Stomach (tissue), 9 donors: ENCODE measurements around the gene DOP1B. TPM values are rescaled to one million over a fixed set of nuclear protein-coding genes. Genes with fewer than 3 reads are reported as not detected.
"Not testable (repeated sequence)": the region's sequence is repeated elsewhere in the genome, so short reads cannot be mapped to it uniquely, and the experiment has no call there.

Source experiments
- DNase-seq, 2 donors: peaks; one replicate each; pipeline versions ENCODE4 v3.0.0 to v3.0.0-alpha.2; 2013 to 2019
- H3K27ac ChIP-seq, 5 donors: fragments of 200-600 bp in 4 of 5; sonication (generic) in 4 of 5; one replicate each; pipeline ENCODE4 v1.5.1; 2013 to 2019; ENCODE audit warnings: mild to moderate bottlenecking in 1 of 5, moderate library complexity in 1 of 5
- H3K27me3 ChIP-seq, 3 donors: fragments of 200-600 bp; sonication (generic); one replicate each; pipeline ENCODE4 v1.5.1; 2017 to 2019; ENCODE audit warnings: mixed run types in 1 of 3
- H3K36me3 ChIP-seq, 4 donors: fragments of 200-600 bp; sonication (generic); 1 replicate in 3 of 4; 2 replicates in 1 of 4; pipeline ENCODE4 v1.5.1; 2016 to 2019
- H3K4me1 ChIP-seq, 4 donors: fragments of 200-600 bp; sonication (generic); one replicate each; pipeline ENCODE4 v1.5.1; 2016 to 2019
- H3K4me3 ChIP-seq, 4 donors: fragments of 200-600 bp; sonication (generic) in 3 of 4; one replicate each; pipeline ENCODE4 v1.5.1; 2016 to 2019; ENCODE audit warnings: mild to moderate bottlenecking in 1 of 4
- H3K9me3 ChIP-seq, 4 donors: fragments of 200-600 bp; sonication (generic); one replicate each; pipeline ENCODE4 v1.5.1; 2016 to 2019
- EP300 ChIP-seq: sonication (generic); formaldehyde crosslinking; IDR thresholded peaks from one replicate; pipeline ENCODE4 v1.6.1; 2017; ENCODE audit warnings: antibody characterized with exemption
- POLR2A ChIP-seq, 4 donors: fragments of 450-650 bp; IDR thresholded peaks; one replicate each; pipeline ENCODE4 v1.6.1; 2016; ENCODE audit warnings: antibody characterized with exemption in 4 of 4, control low read depth in 2 of 4, mild to moderate bottlenecking in 1 of 4, moderate library complexity in 1 of 4
- POLR2AphosphoS5 ChIP-seq, 3 donors: sonication (generic); formaldehyde crosslinking; IDR thresholded peaks; one replicate each; pipeline ENCODE4 v1.6.1; 2016; ENCODE audit warnings: antibody characterized with exemption in 3 of 3
- WGBS, 5 donors: extraction: QIAGEN DNeasy Blood & Tissue Kit in 3 of 5; methylation state at CpG; one replicate each; pipeline versions ENCODE4 v1.1.5 to v1.1.7; 2013 to 2018; 5-methylcytosine and 5-hydroxymethylcytosine counted together
- intact Hi-C: fragments of 100-400 bp; cut with DNase I; formaldehyde crosslinking; loops from one replicate; pipeline ENCODE4 v1.15.1; 2023; ENCODE audit warnings: low total_unique reads
- polyA plus RNA-seq, 3 donors: library from polyadenylated mRNA; stranded (reverse); fragments of 200-250 nt; gene quantifications; one replicate each; pipeline ENCODE4 v1.2.3, GENCODE V29; 2013
- total RNA-seq, 5 donors: library from RNA; depleted of rRNA; stranded (reverse); fragments of >200 nt; gene quantifications; one replicate each; pipeline versions ENCODE4 v1.1.0 to v1.2.3, GENCODE V29; 2014 to 2016
- TF ChIP-seq, protein P1 (sequence below), 7 experiments: fragments of 450-650 bp in 4 of 7; fragments of 200-600 bp in 3 of 7; sonication (generic) in 3 of 7; IDR thresholded peaks; one replicate each; pipeline ENCODE4 v1.5.1; 2016 to 2019; ENCODE audit warnings: antibody characterized with exemption in 7 of 7, control low read depth in 2 of 7, mild to moderate bottlenecking in 1 of 7
- donor health status: healthy with polysubstance abuse.
- donor health status: Bipolar disorder and iron deficiency.
- donor health status: healthy.

Gene DOP1B
- total and polyA plus RNA-seq, 8 donors: 4.1 to 63.2 (median 35.0) TPM

DNA sequence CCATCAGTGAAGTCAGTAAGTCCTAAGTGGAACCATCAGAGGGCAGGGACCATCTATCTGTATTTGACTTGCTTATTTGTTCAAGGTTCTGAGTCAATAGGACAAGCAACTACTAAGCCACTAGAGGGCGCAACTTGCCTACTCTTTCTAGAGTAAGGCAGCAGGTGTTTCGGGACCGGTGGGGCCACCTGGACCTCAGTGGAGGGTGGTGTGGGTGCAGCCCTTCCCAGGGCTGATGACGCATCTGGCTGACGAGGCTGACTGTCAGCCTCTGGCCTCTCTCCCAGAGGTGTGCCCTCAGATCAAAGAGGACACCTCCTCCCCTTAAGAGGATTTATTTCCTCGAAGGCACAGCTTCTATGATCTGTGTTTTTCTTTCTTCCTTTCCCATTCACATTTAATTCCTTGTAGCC lies 15.1 kb upstream of the DOP1B start:
- no peaks in the 10 kb centered on the region for H3K9me3 ChIP-seq
- peaks cover 0 to 28% (median 9%) of the 10 kb centered on the region in 4 donors for H3K36me3 ChIP-seq
- H3K4me3 ChIP-seq: no peak overlapping the region
- H3K27me3 ChIP-seq: no peaks in the 10 kb centered on the region
- peak; percentile 94 to 97 for DNase-seq
- H3K4me1 ChIP-seq: peaks cover 2 to 21% (median 17%) of the 10 kb centered on the region in 4 donors
- WGBS, 5 donors: 5 to 17% (median 8%) methylated on average over 6 of the region's 6 CpGs
- intact Hi-C loops: loop anchor here (10.0 kb wide), 2 partner anchors 63 to 193 kb away; no protein-coding TSS in a partner anchor
- TF ChIP-seq EP300 (no peak), POLR2A (IDR thresholded peaks at IDR 0.05) (no peak), POLR2AphosphoS5 (IDR thresholded peaks at IDR 0.05) (peak in 2 of 3 donors; percentile 41 to 90)
- TF ChIP-seq, protein P1, sequence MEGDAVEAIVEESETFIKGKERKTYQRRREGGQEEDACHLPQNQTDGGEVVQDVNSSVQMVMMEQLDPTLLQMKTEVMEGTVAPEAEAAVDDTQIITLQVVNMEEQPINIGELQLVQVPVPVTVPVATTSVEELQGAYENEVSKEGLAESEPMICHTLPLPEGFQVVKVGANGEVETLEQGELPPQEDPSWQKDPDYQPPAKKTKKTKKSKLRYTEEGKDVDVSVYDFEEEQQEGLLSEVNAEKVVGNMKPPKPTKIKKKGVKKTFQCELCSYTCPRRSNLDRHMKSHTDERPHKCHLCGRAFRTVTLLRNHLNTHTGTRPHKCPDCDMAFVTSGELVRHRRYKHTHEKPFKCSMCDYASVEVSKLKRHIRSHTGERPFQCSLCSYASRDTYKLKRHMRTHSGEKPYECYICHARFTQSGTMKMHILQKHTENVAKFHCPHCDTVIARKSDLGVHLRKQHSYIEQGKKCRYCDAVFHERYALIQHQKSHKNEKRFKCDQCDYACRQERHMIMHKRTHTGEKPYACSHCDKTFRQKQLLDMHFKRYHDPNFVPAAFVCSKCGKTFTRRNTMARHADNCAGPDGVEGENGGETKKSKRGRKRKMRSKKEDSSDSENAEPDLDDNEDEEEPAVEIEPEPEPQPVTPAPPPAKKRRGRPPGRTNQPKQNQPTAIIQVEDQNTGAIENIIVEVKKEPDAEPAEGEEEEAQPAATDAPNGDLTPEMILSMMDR (IDR thresholded peaks at IDR 0.05): peak in 5 of 7 experiments; percentile 67 to 88 (median 85)
- H3K27ac ChIP-seq: peak overlapping the region; percentile 22 to 67 (median 35)

DNA sequence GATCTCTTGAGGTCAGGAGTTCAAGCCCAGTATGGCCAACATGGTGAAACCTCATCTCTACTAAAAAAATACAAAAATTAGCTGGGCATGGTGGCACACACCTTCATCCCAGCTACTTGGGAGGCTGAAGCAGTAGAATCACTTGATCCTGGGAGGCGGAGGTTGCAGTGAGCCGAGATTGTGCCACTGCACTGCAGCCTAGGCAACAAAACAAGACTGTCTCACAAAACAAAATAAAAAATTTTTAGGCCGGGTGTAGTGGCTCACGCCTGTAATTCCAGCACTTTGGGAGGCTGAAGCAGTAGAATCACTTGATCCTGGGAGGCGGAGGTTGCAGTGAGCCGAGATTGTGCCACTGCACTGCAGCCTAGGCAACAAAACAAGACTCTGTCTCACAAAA lies 12.4 kb upstream of the DOP1B start:
- peaks cover 0 to 11% (median 6%) of the 10 kb centered on the region in 4 donors for H3K4me1 ChIP-seq
- intact Hi-C loops: loop anchor here (10.0 kb wide), 2 partner anchors 61 to 191 kb away; no protein-coding TSS in a partner anchor
- DNase-seq, H3K9me3 ChIP-seq, H3K27ac ChIP-seq, H3K4me3 ChIP-seq, H3K27me3 ChIP-seq: not testable (repeated sequence)
- peaks cover 0 to 26% (median 9%) of the 10 kb centered on the region in 4 donors for H3K36me3 ChIP-seq
- 71 to 85% (median 80%) methylated on average over 4 to 6 of the region's 6 CpGs for WGBS, 5 donors

DNA sequence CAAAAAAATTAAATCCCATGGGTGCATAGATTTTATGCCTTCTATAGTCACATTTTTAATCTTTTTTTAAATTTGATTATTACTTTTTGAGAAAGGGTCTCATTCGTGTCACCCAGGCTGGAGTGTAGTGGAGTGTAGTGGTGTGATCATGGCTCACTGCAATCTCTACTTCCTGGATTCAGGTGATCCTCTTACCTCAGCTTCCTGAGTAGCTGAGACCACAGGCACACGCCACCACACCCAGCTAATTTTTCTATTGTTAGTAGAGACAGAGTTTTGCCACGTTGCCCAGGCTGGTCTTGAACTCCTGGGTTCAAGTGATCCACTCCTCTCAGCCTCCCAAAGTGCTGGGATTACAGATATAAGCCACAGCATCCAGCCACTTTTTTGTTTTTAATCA lies 11.4 kb upstream of the DOP1B start:
- 62 to 85% (median 65%) methylated on average over 3 of the region's 3 CpGs for WGBS, 5 donors
- DNase-seq: no peak
- Histone ChIP-seq H3K36me3 (peaks cover 0 to 24% (median 8%) of the 10 kb centered on the region in 4 donors), H3K27me3 (no peaks in the 10 kb centered on the region), H3K27ac (no peak overlapping the region), H3K4me1 (peaks cover 5 to 19% (median 12%) of the 10 kb centered on the region in 4 donors), H3K9me3 (no peaks in the 10 kb centered on the region), H3K4me3 (no peak overlapping the region)
- intact Hi-C loops: loop anchor here (10.0 kb wide), 2 partner anchors 60 to 190 kb away; no protein-coding TSS in a partner anchor
- TF ChIP-seq POLR2A (IDR thresholded peaks at IDR 0.05) (no peak), EP300 (no peak)

DNA sequence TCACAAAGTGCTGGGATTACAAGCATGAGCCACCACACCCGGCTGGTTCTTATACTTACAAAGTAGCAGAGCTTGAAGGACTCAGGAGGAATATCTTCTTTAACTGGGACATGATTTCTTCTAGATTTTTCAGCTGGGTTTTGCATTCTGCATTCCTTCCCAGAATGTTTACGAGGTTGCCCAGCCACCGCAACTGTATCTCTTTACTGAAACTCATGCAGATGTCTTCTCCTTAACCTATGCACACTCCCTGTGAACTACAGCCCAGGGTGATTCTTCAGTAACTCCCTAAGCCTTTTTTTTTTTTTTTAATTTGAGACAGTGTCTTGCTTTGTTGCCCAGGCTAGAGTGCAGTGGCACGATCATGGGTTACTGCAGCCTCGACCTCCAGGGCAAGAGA lies 8.7 kb upstream of the DOP1B start:
- Histone ChIP-seq H3K27me3 (no peaks in the 10 kb centered on the region), H3K27ac (no peak overlapping the region), H3K9me3 (no peaks in the 10 kb centered on the region), H3K4me3 (no peak overlapping the region), H3K4me1 (peaks cover 10 to 14% (median 13%) of the 10 kb centered on the region in 4 donors), H3K36me3 (peaks cover 0 to 24% (median 8%) of the 10 kb centered on the region in 4 donors)
- intact Hi-C loops: loop anchor here (10.0 kb wide), 2 partner anchors 57 to 187 kb away; no protein-coding TSS in a partner anchor
- no peak for TF ChIP-seq EP300
- TF ChIP-seq, protein P1 (IDR thresholded peaks at IDR 0.05): no peak
- no peak for TF ChIP-seq POLR2AphosphoS5 (IDR thresholded peaks at IDR 0.05)
- no peak for TF ChIP-seq POLR2A (IDR thresholded peaks at IDR 0.05)
- WGBS, 5 donors: 86 to 94% (median 89%) methylated on average over 5 of the region's 5 CpGs
- DNase-seq: no peak

DNA sequence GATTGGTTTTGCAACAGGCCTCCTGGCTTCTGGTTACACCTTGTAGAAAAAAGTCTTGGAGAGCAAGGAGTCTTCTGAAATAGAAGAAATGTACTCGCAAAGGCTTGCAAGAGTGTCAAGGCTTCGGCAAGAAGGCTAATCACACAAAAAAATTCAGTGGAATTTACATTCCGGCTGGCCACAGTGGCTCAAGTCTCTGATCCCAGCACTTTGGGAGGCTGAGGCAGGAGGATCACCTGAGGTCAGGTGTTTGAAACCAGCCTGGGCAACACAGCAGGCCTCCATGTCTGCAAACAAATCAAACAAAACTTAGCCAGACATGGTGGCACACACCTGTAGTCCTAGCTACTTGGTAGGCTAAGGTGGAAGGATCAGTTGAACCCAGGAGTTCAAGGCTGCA lies 7.7 kb upstream of the DOP1B start:
- H3K36me3 ChIP-seq: peaks cover 0 to 21% (median 8%) of the 10 kb centered on the region in 4 donors
- TF ChIP-seq EP300 (no peak), POLR2A (IDR thresholded peaks at IDR 0.05) (no peak), POLR2AphosphoS5 (IDR thresholded peaks at IDR 0.05) (no peak)
- TF ChIP-seq, protein P1 (IDR thresholded peaks at IDR 0.05): no peak
- H3K9me3 ChIP-seq: no peaks in the 10 kb centered on the region
- no peak for DNase-seq
- no peaks in the 10 kb centered on the region for H3K27me3 ChIP-seq
- intact Hi-C loops: loop anchor here (10.0 kb wide), 2 partner anchors 56 to 186 kb away; no protein-coding TSS in a partner anchor
- 91 to 94% (median 93%) methylated on average over 3 of the region's 3 CpGs for WGBS, 5 donors
- H3K4me1 ChIP-seq: peaks cover 10 to 21% (median 13%) of the 10 kb centered on the region in 4 donors
- H3K4me3 ChIP-seq: no peak overlapping the region
- no peak overlapping the region for H3K27ac ChIP-seq
